ENCODE data around the gene LRRC26.

GRCh38 chr9:137189297-137190295 lies 19.7 kb upstream of the LRRC26 start:
- no peak for TF ChIP-seq CTCF (IDR thresholded peaks at IDR 0.05; ENCODE audit: low read length)
- TF ChIP-seq EZH2 (IDR thresholded peaks at IDR 0.05; ENCODE audit: borderline replicate concordance, low read length): no peak

All from OCI-LY1 (cell line).